ENCODE measurements around the gene DAPP1. TPM values are rescaled to one million over a fixed set of nuclear protein-coding genes. Genes with fewer than 3 reads are reported as not detected.
"Not testable (repeated sequence)": the region's sequence is repeated elsewhere in the genome, so short reads cannot be mapped to it uniquely, and the experiment has no call there.

DAPP1 gene
- total and polyA plus RNA-seq, 2 experiments from 2014 or later, result not detected

DNA sequence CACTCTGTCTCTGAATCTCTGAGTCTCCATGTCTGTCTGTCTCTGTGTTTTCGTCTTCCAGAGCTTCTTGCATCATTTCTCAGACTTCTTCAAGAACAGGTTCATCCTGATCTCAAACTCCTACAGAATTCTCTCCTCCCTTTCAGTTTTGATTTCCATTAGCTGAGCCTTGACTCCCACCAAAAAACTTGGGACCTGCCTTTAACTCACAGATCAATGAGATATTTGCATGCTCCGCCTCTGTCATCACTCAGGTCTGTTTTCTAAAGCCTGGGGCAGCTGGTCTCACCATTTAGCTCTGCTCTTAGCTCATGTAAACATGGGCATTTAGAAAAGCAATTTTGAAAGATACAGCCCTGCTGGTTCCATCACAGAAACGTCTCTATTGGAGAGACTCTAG, 8.6 kb downstream of the DAPP1 start:
- Histone ChIP-seq H3F3A (ENCODE audit: insufficient read depth) (no peaks in the 10 kb centered on the region), H3K27ac (no peak overlapping the region), H3K36me3 (ENCODE audit: low read depth) (no peaks in the 10 kb centered on the region), H3K4me3 (no peak overlapping the region), H3K79me2 (ENCODE audit: insufficient read depth) (no peaks in the 10 kb centered on the region), H3K9ac (no peak overlapping the region), H3K4me1 (ENCODE audit: insufficient read depth) (no peaks in the 10 kb centered on the region), H4K20me1 (ENCODE audit: insufficient read depth) (no peaks in the 10 kb centered on the region), H2AFZ (no peak overlapping the region), H3K9me2 (ENCODE audit: insufficient read depth) (no peaks in the 10 kb centered on the region), H3K9me3 (ENCODE audit: low read depth) (no peaks in the 10 kb centered on the region), H3K4me2 (ENCODE audit: unreplicated experiment) (no peak overlapping the region), H3K27me3 (replicated peaks; ENCODE audit: insufficient read depth) (no peaks in the 10 kb centered on the region)
- 28 to 32% methylated on average over 3 of the region's 3 CpGs for WGBS, 2 experiments (ENCODE audit: low coverage in 1 of 2, low lambda C conversion rate in 2 of 2, missing lambda C conversion rate in 2 of 2)
- DNase-seq, result no peak
- in situ Hi-C loops (cut with MboI), result no loop called here
- no peak for TF ChIP-seq EZH2 (IDR thresholded peaks at IDR 0.05; ENCODE audit: insufficient read depth, poor library complexity, severe bottlenecking)

GRCh38 chr4:99826016-99826415, 9.4 kb downstream of the DAPP1 start:
- no peaks in the 10 kb centered on the region for H3F3A ChIP-seq (ENCODE audit: insufficient read depth)
- TF ChIP-seq EZH2 (IDR thresholded peaks at IDR 0.05; ENCODE audit: insufficient read depth, poor library complexity, severe bottlenecking) (no peak), EZH2phosphoT487 (IDR thresholded peaks at IDR 0.05; ENCODE audit: insufficient read depth, low read depth) (no peak)
- no peak overlapping the region for H3K4me2 ChIP-seq (ENCODE audit: unreplicated experiment)
- H3K79me2 ChIP-seq (ENCODE audit: insufficient read depth), result no peaks in the 10 kb centered on the region
- H3K9me3 ChIP-seq (ENCODE audit: low read depth), result no peaks in the 10 kb centered on the region
- no peak for DNase-seq
- no peaks in the 10 kb centered on the region for H3K27me3 ChIP-seq (replicated peaks; ENCODE audit: insufficient read depth)
- H3K27ac ChIP-seq, result no peak overlapping the region
- in situ Hi-C loops (cut with MboI), result no loop called here
- no peak overlapping the region for H3K4me3 ChIP-seq
- no peaks in the 10 kb centered on the region for H4K20me1 ChIP-seq (ENCODE audit: insufficient read depth)
- no peak overlapping the region for H2AFZ ChIP-seq
- 46 to 74% methylated on average over 1 of the region's 1 CpG for WGBS, 2 experiments (ENCODE audit: low coverage in 1 of 2, low lambda C conversion rate in 2 of 2, missing lambda C conversion rate in 2 of 2)
- H3K36me3 ChIP-seq (ENCODE audit: low read depth), result no peaks in the 10 kb centered on the region
- H3K9me2 ChIP-seq (ENCODE audit: insufficient read depth), result no peaks in the 10 kb centered on the region
- H3K4me1 ChIP-seq (ENCODE audit: insufficient read depth), result no peaks in the 10 kb centered on the region
- H3K9ac ChIP-seq, result no peak overlapping the region

- Histone ChIP-seq H3K27ac (no peak overlapping the region), H3K9me2 (ENCODE audit: insufficient read depth) (no peaks in the 10 kb centered on the region), H3K36me3 (ENCODE audit: low read depth) (no peaks in the 10 kb centered on the region), H3K9me3 (ENCODE audit: low read depth) (no peaks in the 10 kb centered on the region), H3F3A (ENCODE audit: insufficient read depth) (no peaks in the 10 kb centered on the region), H3K4me2 (ENCODE audit: unreplicated experiment) (no peak overlapping the region), H3K27me3 (replicated peaks; ENCODE audit: insufficient read depth) (no peaks in the 10 kb centered on the region), H3K4me3 (no peak overlapping the region), H3K9ac (no peak overlapping the region), H3K79me2 (ENCODE audit: insufficient read depth) (no peaks in the 10 kb centered on the region), H4K20me1 (ENCODE audit: insufficient read depth) (no peaks in the 10 kb centered on the region), H3K4me1 (ENCODE audit: insufficient read depth) (no peaks in the 10 kb centered on the region), H2AFZ (no peak overlapping the region)
- in situ Hi-C loops (cut with MboI), result no loop called here
- no peak for TF ChIP-seq EZH2phosphoT487 (IDR thresholded peaks at IDR 0.05; ENCODE audit: insufficient read depth, low read depth)
- 72 to 83% methylated on average over 6 of the region's 6 CpGs for WGBS, 2 experiments (ENCODE audit: low coverage in 1 of 2, low lambda C conversion rate in 2 of 2, missing lambda C conversion rate in 2 of 2)
- peak; percentile 28 for DNase-seq
Measured at GRCh38 chr4:99827454-99827853, 10.8 kb downstream of the DAPP1 start.

- 48 to 57% methylated on average over 1 of the region's 1 CpG for WGBS, 2 experiments (ENCODE audit: low coverage in 1 of 2, low lambda C conversion rate in 2 of 2, missing lambda C conversion rate in 2 of 2)
- no peaks in the 10 kb centered on the region for H3K9me3 ChIP-seq (ENCODE audit: low read depth)
Measured at GRCh38 chr4:99827857-99828256, 11.2 kb downstream of the DAPP1 start.

DNA sequence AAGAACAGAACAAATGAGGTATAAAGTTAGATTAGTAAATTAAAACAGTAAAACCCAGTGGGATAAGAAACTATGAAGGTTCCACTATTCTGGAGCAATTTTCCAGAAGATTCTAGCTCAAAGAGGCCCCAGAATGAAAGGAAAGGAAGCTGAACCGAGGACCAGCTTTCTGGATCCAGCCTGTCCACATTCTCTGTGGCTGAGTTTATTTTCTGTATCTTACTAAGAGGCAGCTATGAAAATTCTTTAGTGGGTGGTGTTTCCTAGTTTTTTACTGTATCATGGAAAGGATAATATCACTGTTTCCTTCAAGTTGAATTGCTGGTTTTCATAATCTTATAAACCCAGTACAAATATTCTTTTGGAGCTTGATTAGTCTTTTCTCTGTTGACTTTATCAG, 11.8 kb downstream of the DAPP1 start:
- no peak for DNase-seq
- in situ Hi-C loops (cut with MboI), result no loop called here
- Histone ChIP-seq H4K20me1 (ENCODE audit: insufficient read depth) (no peaks in the 10 kb centered on the region), H3K79me2 (ENCODE audit: insufficient read depth) (no peaks in the 10 kb centered on the region), H3K4me2 (ENCODE audit: unreplicated experiment) (no peak overlapping the region), H3K4me1 (ENCODE audit: insufficient read depth) (no peaks in the 10 kb centered on the region), H3F3A (ENCODE audit: insufficient read depth) (no peaks in the 10 kb centered on the region), H2AFZ (no peak overlapping the region), H3K9me3 (ENCODE audit: low read depth) (no peaks in the 10 kb centered on the region), H3K9me2 (ENCODE audit: insufficient read depth) (no peaks in the 10 kb centered on the region), H3K36me3 (ENCODE audit: low read depth) (no peaks in the 10 kb centered on the region), H3K27me3 (replicated peaks; ENCODE audit: insufficient read depth) (no peaks in the 10 kb centered on the region), H3K4me3 (no peak overlapping the region), H3K9ac (no peak overlapping the region), H3K27ac (no peak overlapping the region)
- WGBS, 2 experiments (ENCODE audit: low coverage in 1 of 2, low lambda C conversion rate in 2 of 2, missing lambda C conversion rate in 2 of 2), result 26 to 27% methylated on average over 1 of the region's 1 CpG
- TF ChIP-seq EZH2 (IDR thresholded peaks at IDR 0.05; ENCODE audit: insufficient read depth, poor library complexity, severe bottlenecking) (no peak), EZH2phosphoT487 (IDR thresholded peaks at IDR 0.05; ENCODE audit: insufficient read depth, low read depth) (no peak)

More at GRCh38 chr4:99827857-99828256, 11.2 kb downstream of the DAPP1 start:
- H3K4me2 ChIP-seq (ENCODE audit: unreplicated experiment), result no peak overlapping the region
- no peaks in the 10 kb centered on the region for H3K4me1 ChIP-seq (ENCODE audit: insufficient read depth)
- no peak overlapping the region for H3K4me3 ChIP-seq
- H3K27me3 ChIP-seq (replicated peaks; ENCODE audit: insufficient read depth), result no peaks in the 10 kb centered on the region
- no peak for TF ChIP-seq EZH2 (IDR thresholded peaks at IDR 0.05; ENCODE audit: insufficient read depth, poor library complexity, severe bottlenecking)
- TF ChIP-seq EZH2phosphoT487 (IDR thresholded peaks at IDR 0.05; ENCODE audit: insufficient read depth, low read depth), result no peak
- no peak overlapping the region for H2AFZ ChIP-seq
- H3K9ac ChIP-seq, result no peak overlapping the region
- H3K9me2 ChIP-seq (ENCODE audit: insufficient read depth), result no peaks in the 10 kb centered on the region
- H4K20me1 ChIP-seq (ENCODE audit: insufficient read depth), result no peaks in the 10 kb centered on the region
- DNase-seq, result no peak
- no peaks in the 10 kb centered on the region for H3F3A ChIP-seq (ENCODE audit: insufficient read depth)
- in situ Hi-C loops (cut with MboI), result no loop called here
- no peaks in the 10 kb centered on the region for H3K79me2 ChIP-seq (ENCODE audit: insufficient read depth)
- no peaks in the 10 kb centered on the region for H3K36me3 ChIP-seq (ENCODE audit: low read depth)
- no peak overlapping the region for H3K27ac ChIP-seq

DNA sequence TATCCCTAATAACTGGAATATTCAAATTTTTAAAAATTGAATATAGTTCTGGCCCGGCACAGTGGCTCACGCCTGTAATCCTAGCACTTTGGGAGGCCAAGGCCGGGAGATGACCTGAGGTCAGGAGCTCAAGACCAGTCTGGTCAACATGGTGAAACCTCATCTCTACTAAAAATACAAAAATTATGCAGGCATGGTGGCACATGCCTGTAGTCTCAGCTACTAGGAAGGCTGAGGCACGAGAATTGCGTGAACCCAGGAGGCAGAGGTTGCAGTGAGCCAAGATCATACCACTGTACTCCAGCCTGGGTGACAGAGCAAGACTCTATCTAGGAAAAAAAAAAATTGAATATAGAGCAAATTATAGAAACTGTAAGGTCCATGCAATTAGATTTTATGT, 13.4 kb downstream of the DAPP1 start:
- H4K20me1 ChIP-seq (ENCODE audit: insufficient read depth); H3K36me3 ChIP-seq (ENCODE audit: low read depth); in situ Hi-C loops (cut with MboI); H3K27ac ChIP-seq; H3K27me3 ChIP-seq (replicated peaks; ENCODE audit: insufficient read depth); H3F3A ChIP-seq (ENCODE audit: insufficient read depth); H3K9me3 ChIP-seq (ENCODE audit: low read depth); H3K4me1 ChIP-seq (ENCODE audit: insufficient read depth); H3K4me3 ChIP-seq; H2AFZ ChIP-seq; H3K9ac ChIP-seq; DNase-seq; H3K9me2 ChIP-seq (ENCODE audit: insufficient read depth); H3K4me2 ChIP-seq (ENCODE audit: unreplicated experiment); H3K79me2 ChIP-seq (ENCODE audit: insufficient read depth): not testable (repeated sequence)
- 82 to 87% methylated on average over 5 of the region's 5 CpGs for WGBS, 2 experiments (ENCODE audit: low coverage in 1 of 2, low lambda C conversion rate in 2 of 2, missing lambda C conversion rate in 2 of 2)

All from GM23248 (cell line).